NCI-H1048 (cell line): ENCODE data around the gene SH2D3C.

Experiments used
- DNase-seq: peaks from one replicate; lab custom pipeline; 2025; lab: John Stamatoyannopoulos, UW

Gene SH2D3C

DNA sequence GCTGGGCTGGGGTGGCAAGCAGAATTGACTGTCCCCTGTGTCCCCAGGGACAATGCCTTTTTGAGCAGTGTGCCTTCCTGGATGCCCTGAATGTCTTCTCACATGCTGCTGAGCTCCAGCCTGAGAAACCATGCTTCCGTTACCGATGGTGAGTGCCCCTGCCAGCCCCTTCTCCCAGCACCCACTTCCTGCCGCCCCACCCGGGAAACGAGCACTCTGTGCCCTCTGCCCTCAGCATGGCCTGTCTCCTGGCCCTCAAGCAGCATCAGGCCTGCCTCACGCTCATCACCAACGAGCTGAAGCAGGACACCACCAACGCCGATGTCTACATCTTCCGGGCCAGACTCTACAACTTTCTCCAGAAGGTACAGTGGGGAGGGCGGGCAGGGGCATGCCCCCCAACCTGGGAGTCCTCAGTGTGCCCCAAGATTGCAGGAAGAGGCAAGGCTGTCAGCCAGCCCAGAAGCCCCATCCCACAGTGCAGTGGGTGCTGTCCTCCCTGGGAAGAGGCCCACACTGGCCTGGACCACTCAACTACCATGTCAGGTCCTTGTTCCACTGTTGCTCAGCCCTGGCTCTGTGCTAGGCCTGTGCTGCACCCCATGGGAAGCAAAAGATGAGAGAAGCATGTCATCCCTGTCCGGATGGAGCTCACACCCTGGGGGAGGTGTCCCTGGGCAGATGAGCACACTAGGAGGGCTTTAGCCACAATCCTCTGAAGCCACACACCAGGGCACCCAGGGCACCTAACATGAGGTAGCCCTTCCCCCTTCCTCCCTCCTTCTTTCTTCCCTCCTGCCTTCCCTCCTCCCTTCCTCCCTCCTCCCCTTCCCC lies 58.2 kb downstream of the SH2D3C start:
- DNase-seq, result no peak

DNA sequence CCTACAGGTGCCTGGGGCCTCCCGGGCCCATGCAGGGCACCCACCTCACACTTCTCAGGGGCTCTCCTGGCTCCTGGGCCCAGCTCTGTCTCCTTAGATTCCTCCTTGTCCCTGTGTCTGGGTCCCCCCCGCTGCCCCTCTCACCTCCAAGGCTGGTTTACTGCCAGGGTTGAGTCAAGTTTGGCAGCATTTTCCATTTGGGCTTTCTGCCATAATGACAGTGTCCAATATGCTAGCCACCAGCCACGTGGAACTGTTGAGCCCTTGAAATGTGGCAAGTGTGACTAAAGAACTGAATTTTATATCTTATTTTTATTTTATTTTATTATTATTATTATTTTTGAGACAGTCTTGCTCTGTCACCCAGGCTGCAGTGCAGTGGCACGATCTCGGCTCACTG lies 60.7 kb downstream of the SH2D3C start:
- no peak for DNase-seq

DNA sequence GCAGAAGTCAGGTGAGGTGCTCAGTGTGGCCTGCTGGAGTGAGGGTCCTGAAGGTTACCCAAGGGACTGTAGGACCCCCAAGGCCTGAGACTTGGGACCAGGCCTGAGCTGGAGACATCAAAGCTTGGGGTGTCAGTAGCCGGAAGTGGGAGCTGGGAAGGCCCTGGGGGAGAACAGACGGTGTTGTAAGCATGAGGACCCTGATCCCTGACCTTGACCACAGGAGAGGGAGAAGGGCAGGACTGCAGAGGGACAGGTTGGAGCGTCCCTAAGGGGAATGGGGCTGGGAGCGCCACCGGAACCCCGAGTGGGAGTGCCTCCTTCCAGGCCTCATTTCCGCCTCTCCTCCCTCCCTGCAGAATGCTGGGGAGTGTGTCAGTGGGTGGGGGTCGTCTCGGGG lies 62.1 kb downstream of the SH2D3C start:
- no peak for DNase-seq

DNA sequence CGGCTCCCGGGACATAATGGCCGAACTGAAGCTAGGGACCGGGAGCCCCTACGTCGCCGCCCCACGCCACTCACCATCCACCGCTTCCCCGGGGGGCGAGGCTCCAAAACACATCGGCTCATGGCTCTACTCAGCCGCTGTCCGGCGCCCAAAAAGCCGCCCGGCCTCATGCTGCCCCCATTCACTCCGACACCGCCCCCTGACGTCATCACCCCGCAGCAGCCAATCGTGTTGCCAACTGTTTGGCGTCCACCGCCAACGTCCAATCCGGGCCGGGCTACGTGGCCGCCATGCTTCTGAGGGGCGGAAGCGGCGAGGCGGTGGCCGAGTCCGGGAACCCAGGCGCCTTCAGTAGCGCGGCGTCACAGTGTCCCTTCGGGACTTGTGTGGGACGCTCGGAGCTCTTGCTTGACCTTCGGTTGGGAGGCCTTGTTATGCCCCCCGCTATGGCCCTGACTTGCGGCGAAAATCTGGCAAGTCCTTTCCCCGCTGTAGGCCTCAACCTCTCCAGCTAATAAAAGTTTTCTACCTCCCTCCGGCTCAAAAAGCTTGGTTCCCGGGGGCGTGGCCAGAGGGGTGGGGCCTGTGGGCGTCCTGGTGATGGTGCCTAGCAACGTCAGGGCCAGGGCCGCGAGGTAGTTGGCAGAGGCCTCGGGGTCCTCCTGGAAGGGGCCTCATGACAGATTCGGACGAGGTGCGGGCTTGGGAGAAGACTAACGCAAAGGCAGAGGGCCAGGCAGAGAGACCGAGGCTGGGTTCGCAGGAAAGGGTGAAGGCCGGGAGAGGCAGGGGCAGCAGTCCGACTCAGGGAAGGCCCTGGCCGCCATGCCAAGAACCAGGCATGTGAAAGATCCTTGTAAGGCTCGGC lies 62.8 kb downstream of the SH2D3C start, which contains the start of the genes PTRH1 and TTC16:
Gene PTRH1 (minus strand): TSS at position 194 of the 868 bp plus-strand sequence. CDS start 24 bp downstream, at position 170.
Gene TTC16 (plus strand): TSS at position 610 of the 868 bp plus-strand sequence. CDS start 67 bp downstream, at position 677.
- DNase-seq, result peak; percentile 85

DNA sequence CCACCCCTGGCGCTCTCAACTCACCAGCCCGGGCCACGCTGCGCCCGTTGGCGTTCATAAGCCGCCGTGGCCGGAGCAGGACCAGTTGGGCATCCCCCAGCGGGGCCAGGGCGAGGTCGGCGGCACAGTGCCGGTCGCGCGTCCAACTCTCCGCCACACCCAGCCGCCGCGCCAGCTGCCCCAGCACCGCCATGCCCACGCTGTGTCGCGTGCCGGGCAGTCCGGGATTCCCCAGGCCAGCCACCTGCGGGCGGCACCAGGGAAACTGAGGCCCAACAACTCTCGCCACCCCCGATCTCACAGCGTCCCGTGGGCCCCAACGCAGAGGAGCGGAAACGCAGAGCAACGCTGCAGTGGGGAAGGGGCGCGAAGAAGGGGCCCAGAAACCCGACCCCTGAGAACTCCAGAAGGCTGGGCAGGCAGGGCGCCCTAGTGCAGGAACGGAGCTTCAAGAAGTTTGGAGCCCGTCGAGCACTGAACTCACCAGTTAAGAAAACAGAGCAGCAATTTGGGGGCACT lies 63.5 kb downstream of the SH2D3C start:
- no peak for DNase-seq

DNA sequence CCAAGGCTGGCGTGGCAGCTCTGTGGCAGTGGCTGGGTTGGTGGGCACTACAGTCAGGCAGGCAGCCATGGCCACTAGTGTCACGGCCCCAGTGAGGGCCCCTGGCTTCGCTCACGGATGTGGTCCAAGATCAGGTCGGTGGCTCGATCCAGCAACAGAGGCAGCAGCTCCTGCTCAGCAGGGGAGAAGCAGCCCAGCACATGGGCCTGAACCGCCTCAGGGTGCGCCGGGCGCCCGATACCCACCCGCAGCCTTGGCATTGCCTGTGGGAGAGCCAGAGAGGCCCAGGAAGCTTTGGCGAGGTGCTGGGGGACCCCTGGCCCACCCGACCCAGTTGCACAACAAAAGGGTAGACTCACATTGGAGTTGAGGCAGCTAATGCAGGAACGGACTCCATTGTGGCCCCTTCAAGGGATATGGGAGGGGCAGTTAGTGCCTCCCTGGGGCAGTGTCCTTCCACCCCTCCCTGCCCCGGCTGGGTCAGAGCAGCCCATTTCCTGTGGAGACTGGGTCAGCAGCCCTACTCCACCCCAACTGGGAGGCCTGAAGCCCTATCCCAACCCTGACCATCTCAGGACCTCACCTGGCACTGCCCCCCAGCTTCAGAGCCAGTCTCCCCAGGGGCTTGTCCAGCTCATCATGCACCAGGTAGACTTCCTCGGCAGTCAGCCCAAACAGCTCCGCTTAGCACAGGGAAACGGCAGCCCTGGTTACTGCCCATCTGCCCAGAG lies 64.3 kb downstream of the SH2D3C start:
- DNase-seq, result no peak

DNA sequence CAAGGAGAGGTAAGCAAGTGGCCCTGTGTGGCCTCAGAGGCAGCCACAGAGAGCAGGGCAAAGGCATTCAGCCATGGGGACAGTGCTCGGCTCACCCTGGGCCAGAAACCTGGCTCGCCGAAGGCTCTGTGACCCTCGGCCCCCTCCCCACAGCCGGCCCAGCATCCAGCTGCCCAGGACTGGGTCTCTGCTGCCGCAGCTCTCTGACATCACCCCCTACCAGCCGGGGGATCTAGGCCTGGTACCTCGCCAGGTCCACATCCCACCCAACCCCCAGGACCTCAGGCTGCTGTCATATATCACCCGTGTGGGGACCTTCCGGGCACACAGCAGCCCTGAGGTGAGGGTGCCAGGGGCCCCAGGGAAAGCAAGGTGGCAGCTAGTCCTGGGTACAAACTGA lies 65.6 kb downstream of the SH2D3C start:
- DNase-seq, result no peak

DNA sequence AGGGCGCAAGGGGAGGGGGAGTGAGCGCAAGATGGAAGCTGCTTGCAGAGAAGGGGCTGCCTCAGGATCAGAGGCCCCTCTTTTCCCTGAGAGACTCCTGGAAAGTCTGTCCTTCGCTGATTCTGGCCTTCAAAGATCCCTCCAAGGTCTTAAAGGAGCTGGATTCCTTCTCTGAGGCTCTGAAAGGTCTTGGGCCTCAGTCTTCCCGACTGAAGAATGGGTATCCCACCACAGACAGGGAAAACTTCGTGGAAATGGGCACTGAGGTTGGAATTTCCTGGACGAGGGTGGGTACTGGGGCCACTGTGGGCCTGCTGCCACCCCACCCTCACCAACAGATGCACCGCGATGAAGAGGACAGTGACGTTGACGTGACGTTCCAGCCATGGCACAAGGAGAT lies 66.1 kb downstream of the SH2D3C start:
- DNase-seq, result no peak

DNA sequence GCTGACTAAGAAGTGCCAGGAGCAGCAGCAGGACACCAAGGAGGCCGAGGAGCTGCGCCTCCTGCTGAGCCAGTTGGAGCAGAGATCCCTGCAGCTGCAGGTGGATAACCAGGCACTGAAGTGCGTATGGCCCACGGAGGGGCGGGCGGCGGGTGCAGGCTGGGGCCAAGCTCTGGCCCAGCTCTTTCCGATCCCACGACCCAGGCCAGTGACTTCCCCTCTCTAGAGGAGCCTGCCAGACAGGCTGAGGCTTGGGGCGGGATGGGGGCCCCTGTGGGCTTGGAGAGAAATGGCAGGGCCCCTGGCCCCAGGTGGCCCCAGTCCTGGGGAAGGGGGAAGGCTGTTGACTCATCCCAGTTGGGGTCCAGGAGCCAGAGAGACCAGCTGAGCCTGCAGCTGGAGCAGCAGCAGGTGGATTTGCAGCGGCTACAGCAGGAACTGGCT lies 66.6 kb downstream of the SH2D3C start:
- DNase-seq, result no peak

DNA sequence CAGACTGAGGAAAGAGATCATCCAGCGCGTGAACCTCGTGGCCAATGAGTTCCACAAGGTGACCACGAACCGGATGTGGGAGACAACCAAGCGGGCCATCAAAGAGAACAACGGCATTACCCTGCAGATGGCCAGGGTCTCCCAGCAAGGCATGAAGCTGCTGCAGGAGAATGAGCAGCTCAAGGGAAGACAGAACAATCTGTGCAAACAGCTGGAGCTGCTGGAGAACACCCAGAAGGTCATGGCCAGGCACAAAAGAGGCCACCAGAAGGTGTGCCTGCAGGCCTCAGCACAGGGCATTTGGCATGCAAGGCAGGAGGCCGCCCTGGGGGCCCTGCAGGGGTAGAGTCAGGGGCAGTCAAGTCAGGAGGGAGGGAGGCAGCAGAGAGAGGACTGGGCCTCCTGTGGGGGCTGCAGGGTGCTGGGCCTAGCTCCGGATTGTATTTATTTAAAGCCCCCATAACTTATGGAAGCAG lies 67.2 kb downstream of the SH2D3C start:
- no peak for DNase-seq

DNA sequence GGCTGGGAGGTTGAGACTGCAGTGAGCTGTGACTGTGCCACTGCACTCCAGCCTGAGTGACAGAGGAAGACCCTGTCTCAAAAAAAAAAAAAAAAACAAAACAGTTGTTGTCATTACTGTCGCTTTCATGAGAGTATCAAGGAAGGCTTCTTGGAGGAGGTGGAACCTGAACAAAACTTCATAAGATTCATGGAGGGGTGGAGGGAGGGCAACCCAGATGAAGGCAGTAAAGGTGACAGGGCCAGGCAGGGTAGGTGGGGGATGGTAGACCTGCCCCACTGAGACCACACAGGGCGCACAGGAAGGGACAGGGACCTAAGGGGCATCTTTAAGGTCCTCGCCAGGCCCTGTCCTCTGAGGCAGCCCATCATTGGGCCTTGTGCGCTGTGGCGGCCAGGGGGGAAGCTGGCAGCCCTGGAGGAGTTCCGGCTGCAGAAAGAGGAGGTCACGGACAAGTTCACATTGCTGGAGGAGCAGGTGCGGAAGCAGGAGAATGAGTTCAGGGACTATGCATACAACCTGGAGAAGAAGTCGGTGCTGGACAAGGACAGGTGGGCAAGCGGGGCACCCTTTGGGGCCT lies 68.2 kb downstream of the SH2D3C start:
- no peak for DNase-seq

DNA sequence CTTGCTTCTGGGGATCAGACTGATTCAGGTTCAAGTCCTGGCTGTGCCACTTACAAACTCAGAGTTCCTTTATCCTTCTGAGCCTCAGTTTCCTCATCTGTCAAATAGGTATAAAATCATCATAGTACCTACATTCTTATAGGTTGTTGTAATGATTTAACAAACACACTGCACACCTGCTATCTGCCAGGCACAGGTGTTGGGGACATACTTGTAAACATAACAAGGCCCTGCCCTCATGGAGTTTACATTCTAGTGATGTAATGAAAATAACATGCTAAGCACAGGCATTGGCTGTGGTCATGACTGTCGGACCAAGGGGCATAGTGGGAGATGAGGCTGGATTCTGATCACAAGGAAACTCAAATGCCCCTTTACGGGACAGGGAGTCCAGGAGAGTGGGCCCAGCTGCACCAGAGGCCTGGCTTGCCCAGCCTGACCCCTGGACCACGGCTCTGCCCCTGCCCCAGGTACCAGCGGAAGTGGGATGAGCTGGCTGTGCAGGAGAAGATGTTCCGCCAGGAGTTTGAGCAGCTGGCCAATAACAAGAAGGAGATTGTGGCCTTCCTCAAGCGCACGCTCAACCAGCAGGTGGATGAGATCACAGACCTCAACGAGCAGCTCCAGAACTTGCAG lies 69.4 kb downstream of the SH2D3C start:
- DNase-seq, result no peak

DNA sequence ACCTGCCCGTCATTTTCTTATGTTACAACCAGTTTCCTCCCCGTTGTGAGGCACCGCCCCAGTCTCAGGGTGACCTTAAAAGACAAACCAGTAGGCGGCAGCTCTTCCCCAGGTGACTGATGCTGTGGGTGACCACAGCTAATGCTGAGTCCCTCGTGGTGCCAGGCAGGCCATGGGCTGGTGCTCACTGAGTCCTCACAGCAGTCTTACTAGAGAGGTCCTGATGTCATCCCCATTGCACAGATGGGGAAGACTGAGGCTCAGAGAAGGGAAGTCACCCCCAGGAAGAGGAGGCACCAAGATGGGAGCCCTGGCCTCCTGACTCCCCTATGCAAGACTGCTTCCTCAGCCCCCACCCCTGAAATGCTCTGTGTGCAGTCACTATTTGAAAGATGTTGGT lies 70.7 kb downstream of the SH2D3C start:
- DNase-seq, result no peak

DNA sequence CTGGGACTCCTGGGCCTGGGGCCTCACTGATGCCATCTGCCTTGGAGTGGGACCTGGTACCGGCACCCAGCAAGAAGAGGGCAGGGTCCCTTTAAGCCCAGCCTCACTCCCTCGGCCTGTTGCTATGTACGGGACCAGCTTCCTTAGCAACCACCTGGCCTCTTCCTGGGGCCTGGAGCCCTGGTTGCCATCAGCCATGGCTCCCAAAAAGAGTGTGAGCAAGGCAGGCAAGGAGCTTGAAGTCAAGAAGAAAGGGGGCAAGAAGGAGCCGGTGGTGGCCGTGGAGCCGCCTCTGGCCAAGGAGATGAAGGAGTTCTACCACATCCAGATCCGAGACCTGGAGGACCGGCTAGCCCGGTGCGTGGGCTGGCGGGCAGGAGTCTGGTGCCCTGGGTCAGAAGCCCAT lies 71.6 kb downstream of the SH2D3C start, which contains the start of gene CFAP157:
Gene CFAP157 (plus strand): TSS at position 153 of the 406 bp plus-strand sequence. CDS start 44 bp downstream, at position 197.
- DNase-seq, result no peak

DNA sequence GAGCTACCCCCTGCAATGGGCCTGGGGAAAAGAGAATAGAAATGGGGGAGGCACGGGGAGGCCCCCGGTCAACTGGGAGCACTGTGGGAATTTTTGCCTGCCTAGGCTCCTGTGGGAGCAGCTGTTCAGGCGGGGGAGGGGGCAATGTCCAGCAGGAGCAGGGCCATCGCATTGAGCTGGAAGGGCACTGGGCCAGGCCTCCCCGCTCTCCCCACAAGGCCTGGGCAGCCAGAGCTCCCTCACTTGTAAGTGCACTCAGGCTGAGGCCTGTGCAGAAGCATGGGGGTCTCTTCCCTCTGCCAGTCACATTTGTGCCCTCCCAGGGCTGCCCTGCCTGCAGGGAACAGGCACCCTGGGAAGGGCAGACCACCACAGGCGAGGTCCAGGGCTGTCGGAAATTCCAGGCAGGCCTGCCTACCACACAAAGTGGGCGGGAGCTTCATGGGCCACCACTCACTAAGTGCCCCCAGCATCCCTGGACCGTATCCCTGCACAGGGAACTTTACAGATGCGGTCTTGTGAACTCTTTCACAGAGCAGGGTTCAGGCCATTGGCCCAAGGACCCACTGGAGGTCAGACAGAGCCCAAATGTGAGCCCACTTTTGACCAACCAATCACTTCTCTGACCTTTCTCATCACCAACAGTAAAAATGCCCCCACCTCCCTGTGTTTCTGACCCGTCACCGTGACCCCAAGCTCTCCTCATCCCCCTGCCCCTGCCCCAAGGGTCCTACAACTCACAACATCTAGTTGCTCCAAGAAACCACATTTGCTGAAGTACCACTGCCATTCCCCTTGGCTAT lies 72.7 kb downstream of the SH2D3C start:
- DNase-seq, result no peak

DNA sequence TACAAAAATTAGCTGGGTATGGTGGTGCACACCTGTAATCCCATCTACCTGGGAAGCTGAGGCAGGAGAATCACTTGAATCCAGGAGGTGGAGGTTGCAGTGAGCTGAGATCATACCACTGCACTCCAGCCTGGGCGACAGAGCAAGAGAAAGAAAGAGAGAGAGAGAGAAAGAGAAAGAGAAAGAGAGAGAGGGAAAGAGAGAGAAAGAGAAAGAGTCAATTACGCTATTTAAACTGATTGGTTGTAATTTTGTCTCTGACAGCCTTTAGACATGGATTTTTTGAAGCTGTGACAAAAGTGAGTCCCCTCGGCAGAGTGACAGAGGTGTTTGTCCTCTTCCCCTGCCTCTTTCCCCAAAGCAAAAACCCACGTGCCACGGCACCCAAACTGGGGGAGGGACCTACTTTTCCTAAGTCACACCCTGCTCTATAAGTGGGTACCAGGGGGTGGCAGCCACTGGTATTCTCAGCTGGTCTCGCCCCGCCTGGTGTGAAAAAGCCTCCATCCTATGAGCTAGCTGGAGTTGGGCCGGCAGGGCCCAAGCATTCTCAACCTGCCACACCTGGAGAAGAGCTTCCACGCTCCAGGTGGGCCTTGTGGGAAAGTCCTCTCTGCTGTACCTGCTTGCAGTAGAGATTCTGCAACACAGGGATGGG lies 75.0 kb downstream of the SH2D3C start:
- no peak for DNase-seq

DNA sequence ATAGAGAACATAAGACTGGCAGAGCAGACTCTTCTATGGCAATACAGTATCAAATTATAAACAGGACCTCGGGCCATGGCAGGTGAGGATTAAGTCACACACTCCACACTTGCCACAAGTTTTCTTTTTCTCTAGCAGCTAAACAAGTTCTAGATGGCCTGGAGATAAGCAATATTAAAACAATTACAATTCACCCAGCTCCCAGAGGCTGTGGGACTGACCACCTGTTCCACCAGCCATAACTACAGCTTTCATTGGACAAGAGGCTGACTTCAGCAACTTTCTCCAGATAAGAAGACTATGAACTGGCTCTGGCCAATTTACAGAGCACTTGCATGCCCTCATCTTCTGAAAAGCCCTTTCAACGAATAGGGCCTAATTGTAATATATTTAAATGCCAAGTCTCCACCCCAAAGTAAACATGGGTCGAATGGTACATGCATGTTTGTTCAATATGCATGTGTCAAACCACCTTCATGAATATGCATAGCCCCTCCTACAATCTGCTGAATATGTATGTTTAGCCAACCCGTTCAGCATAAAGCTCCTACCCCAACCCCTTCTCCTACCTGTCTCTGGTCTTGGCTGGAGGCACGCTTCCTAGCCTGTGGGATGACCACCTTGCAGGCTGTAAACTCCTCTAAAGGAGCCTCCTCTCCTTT lies 77.7 kb downstream of the SH2D3C start:
- no peak for DNase-seq

DNA sequence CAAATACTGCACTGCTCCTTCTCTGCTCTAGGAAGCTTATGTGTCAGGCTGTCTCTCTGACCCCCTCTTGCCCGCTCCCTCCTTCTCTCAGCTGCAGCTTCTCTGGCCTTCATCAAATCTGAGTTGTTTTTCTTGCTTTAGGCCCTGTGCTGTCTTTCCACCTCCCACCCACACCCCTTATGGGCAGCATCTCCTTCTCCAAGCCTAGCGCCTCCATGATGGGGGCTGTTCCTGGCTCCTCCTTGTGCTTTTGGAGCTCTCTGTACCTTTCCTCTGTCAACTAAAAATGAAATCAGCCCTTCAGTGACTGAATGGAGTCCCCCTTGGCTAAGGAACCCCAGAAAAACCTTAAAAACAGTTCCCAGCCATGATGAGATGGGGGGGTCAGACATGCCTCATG lies 78.3 kb downstream of the SH2D3C start:
- DNase-seq, result no peak
